Suprapubic skin (tissue), 3 donors: ENCODE data around the gene NUDT8.
A peak's percentile ranks its signal among the peaks of the same experiment; 100 is the strongest.

Experiments used
- EP300 ChIP-seq: sonication (generic); formaldehyde crosslinking; IDR thresholded peaks from one replicate; pipeline ENCODE4 v1.6.1; 2017; ENCODE audit warnings: antibody characterized with exemption
- TF ChIP-seq, protein P1 (sequence below), 2 donors: fragments of 200-600 bp in 1 of 2; fragments of 450-650 bp in 1 of 2; sonication (generic) in 1 of 2; IDR thresholded peaks; one replicate each; pipeline ENCODE4 v1.5.1; 2016 to 2019; ENCODE audit warnings: antibody characterized with exemption in 2 of 2, mild to moderate bottlenecking in 1 of 2, moderate library complexity in 1 of 2

DNA sequence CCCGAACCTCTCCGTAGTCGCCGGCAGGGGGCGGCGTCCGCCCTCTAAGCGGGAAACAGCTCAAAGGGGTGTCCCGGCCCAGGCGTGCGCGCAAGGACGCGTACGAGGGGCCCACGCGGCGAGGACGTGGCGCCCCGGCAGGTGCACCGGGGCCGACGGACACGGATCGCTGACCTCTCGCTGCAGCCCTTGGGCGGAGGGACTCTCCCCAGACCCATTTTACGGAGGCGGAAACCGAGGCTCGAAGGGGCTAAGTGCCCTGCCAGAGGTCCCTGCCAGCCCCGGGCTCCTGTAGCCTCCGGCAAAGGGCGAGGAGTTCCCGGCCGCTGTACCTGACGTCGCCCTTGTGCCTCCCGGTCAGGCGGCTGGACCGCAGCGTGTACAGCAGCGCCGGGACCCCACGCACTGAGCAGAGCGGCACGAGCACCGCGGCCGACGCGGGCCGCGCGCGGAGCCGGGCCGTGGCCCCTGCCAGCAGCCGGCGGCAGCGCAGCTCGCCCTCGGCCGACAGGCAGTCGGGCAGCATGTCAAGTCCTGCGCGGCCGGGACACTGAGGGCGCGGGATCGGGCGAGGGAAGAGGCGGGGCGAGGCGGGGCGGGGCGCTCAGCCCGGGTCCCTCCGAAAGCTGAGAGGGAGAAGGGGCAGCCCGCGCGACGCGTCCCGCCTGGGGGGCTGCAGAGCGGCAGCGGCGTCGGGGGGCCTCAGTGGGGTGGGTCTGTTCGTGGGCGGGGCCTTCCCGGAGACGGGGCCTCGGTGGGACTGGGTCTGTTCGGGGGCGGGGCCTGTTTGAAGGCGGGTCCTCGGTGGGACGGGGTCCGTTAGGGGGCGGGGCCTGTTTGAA is at the start of gene NUDT8:
- TF ChIP-seq, protein P1, sequence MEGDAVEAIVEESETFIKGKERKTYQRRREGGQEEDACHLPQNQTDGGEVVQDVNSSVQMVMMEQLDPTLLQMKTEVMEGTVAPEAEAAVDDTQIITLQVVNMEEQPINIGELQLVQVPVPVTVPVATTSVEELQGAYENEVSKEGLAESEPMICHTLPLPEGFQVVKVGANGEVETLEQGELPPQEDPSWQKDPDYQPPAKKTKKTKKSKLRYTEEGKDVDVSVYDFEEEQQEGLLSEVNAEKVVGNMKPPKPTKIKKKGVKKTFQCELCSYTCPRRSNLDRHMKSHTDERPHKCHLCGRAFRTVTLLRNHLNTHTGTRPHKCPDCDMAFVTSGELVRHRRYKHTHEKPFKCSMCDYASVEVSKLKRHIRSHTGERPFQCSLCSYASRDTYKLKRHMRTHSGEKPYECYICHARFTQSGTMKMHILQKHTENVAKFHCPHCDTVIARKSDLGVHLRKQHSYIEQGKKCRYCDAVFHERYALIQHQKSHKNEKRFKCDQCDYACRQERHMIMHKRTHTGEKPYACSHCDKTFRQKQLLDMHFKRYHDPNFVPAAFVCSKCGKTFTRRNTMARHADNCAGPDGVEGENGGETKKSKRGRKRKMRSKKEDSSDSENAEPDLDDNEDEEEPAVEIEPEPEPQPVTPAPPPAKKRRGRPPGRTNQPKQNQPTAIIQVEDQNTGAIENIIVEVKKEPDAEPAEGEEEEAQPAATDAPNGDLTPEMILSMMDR (IDR thresholded peaks at IDR 0.05): peak; percentile 59 to 90
- TF ChIP-seq EP300: no peak
